Measurements from ENCODE around the gene PRMT2.
"Not testable (repeated sequence)": the region's sequence is repeated elsewhere in the genome, so short reads cannot be mapped to it uniquely, and the experiment has no call there.

The PRMT2 gene

DNA sequence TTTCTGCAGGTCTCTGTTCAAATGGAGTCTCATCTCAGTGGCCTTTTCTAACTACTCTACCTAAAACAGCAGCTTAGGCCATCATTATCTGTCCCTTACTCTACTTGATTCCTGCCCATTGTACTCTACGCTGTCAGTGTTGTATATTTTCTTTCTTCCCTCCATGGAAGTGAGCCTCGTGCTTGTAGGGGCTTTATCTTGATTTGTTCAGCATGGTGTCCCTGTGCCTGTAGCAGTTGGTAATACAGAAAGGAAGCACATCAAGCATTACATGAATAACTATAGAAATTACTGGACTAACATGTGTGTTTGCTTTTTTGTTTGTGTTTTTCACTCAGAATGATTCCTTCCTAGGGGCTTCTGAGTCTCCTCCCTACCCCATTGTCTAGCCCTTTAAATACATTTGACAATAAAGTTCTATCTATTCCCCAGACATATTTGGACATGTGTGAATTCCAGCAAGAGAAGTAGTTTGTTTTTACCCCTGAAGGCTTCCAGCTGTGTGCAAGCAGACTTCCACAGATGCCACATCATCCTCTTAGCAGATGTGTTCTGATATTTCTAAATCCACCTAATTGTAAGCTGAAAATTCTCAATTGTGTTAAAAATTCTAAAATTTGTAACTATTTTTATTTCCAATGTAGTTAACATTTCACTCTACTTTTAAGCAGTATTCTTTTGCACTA is 40.3 kb downstream of the PRMT2 start:
- DNase-seq = no peak

- not testable (repeated sequence) for DNase-seq
Measured at GRCh38 chr21:46676542-46676941, 41.1 kb downstream of the PRMT2 start.

GRCh38 chr21:46681593-46681992 is 46.1 kb downstream of the PRMT2 start:
- DNase-seq = not testable (repeated sequence)

DNA sequence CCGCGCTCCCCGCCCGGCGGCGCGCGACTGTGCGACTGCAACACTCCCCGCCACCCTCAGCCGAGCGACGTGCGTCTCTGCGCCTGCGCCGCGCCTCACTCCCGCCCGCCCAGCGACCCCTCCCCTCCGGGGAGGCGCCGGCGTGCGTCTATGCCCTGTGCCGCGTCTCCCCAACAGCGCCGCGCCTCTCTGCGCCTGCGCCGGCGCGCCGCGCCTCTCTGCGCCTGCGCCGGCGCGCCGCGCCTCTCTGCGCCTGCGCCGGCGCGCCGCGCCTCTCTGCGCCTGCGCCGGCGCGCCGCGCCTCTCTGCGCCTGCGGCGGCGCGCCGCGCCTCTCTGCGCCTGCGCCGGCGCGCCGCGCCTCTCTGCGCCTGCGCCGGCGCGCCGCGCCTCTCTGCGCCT is 63.2 kb downstream of the PRMT2 start:
- not testable (repeated sequence) for DNase-seq

GRCh38 chr21:46699104-46699503 is 63.6 kb downstream of the PRMT2 start:
- DNase-seq = not testable (repeated sequence)

All from activated naive CD4-positive, alpha-beta T cell treated with anti-CD3 and anti-CD28 coated beads, Interleukin-2, amount 50 U/mL, for 16 hours (primary cell).